ENCODE results near the gene RPL3. TPM values are rescaled to one million over a fixed set of nuclear protein-coding genes. Genes with fewer than 3 reads are reported as not detected.
A peak's percentile ranks its signal among the peaks of the same experiment; 100 is the strongest.
"Not testable (repeated sequence)": the region's sequence is repeated elsewhere in the genome, so short reads cannot be mapped to it uniquely, and the experiment has no call there.

Gene RPL3
- total RNA-seq, 8 experiments from 2014 or later = 1,236 to 3,241 (median 1,964) TPM

DNA sequence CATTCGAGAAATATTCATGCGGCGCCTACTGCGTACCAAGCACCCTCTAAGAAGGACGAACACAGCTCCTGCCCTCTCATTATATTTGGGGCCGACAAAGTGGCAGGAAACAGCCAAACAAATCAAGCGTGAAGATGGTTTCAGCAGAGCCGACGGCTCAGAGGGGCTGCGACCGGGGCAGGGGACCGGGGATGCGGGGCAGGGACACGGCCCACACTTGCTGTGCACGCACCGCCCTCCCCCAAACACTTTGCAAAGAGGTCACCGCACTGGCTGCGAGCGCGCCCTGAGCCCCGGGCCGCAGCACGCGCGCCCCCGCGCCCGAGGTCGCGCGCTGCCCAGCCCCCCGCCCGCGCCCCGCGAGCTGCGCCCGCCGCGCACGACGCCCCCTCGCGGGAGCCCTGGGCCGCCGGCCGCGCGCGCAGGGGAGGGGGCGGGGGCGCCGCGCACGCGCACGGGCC, 30.1 kb upstream of the RPL3 start:
- H3K4me1 ChIP-seq (replicated peaks in 1 of 2) = peaks cover 15 to 16% of the 10 kb centered on the region in 2 donors
- in situ Hi-C loops (cut with MboI; ENCODE audit: low pct_unique_long_range_greater_than_20kb in 2 of 9, low sequenced_read_pairs in 9 of 9, unreplicated experiment in 9 of 9) = loop anchor here in 2 of 9 experiments (25.0 kb wide), 1 partner anchor 163 kb away; the partner anchor contains the start of genes ATF4 (in 2 of the 2) and MIEF1 (in 2 of the 2)
- 7 to 40% methylated on average over 1 to 3 of the region's 57 CpGs; no CpG with 5 or more reads in 8 of the 10 experiments for WGBS, 10 experiments
- H3K27ac ChIP-seq = peak overlapping the region; percentile 65 to 68
- H3K4me3 ChIP-seq = peak overlapping the region; percentile 69 to 95 (median 89)
- ATAC-seq (replicated peaks in 6 of 8) = peak; percentile 39 to 82 (median 72)

DNA sequence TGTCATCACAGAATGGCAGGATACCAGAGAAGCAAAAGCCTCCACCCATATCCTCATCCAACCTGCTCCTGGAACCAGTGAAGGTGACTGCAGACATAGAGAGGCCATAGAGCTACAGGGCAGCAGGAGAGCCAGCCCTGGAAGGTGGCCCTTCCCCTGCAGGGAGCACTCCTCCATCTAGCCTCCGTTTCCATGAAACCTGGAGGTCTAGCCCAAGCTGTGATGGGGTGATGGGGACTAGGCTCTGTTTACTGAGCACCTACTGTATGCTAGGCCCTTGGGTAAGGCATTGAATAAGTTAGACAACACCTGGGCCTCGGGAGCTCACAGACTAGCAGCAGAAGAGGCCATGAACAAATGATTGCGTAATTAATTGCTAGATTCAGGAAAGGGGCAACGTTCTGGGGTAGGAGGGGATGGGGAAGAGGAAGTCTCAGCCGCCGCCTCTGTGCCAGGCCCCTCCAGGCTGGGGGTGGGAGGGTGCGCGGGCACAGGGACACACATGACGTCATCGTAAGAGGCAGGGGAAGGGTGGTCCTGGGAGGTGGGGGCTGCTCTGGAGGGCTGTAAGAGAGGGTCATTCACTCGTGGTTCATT, 29.6 kb upstream of the RPL3 start:
- peak in 6 of 8 experiments; percentile 15 to 48 (median 37) for ATAC-seq (replicated peaks in 6 of 8)
- peak overlapping the region; percentile 65 to 68 for H3K27ac ChIP-seq
- peaks cover 15 to 16% of the 10 kb centered on the region in 2 donors for H3K4me1 ChIP-seq (replicated peaks in 1 of 2)
- in situ Hi-C loops (cut with MboI; ENCODE audit: low pct_unique_long_range_greater_than_20kb in 2 of 9, low sequenced_read_pairs in 9 of 9, unreplicated experiment in 9 of 9) = loop anchor here in 2 of 9 experiments (25.0 kb wide), 1 partner anchor 163 kb away; the partner anchor contains the start of genes ATF4 (in 2 of the 2) and MIEF1 (in 2 of the 2)
- WGBS, 10 experiments = 12 to 100% (median 100%) methylated on average over 1 to 3 of the region's 11 CpGs; no CpG with 5 or more reads in 7 of the 10 experiments
- H3K4me3 ChIP-seq = peak overlapping the region; percentile 69 to 95 (median 89)

DNA sequence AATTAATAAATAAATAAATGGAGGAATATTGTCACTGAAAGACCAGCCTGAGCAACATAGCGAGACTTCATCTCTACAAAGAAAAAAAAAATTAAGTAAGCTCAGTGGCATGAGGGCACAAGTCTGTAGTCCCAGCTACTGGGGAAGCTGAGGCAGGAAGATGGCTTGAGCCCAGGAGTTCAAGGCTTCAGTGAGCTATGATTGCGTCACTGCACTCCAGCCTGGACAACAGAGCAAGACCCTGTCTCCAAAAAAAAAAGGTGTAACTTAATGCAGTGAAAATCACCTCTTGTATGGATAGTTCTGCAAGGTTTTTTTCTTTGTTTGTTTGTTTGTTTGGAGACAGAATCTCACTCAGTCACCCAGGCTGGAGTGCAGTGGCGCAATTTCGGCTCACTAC, 25.8 kb upstream of the RPL3 start:
- in situ Hi-C loops (cut with MboI; ENCODE audit: low pct_unique_long_range_greater_than_20kb in 2 of 9, low sequenced_read_pairs in 9 of 9, unreplicated experiment in 9 of 9) = loop anchor here in 2 of 9 experiments (25.0 kb wide), 1 partner anchor 167 kb away; the partner anchor contains the start of genes ATF4 (in 2 of the 2) and MIEF1 (in 2 of the 2)

DNA sequence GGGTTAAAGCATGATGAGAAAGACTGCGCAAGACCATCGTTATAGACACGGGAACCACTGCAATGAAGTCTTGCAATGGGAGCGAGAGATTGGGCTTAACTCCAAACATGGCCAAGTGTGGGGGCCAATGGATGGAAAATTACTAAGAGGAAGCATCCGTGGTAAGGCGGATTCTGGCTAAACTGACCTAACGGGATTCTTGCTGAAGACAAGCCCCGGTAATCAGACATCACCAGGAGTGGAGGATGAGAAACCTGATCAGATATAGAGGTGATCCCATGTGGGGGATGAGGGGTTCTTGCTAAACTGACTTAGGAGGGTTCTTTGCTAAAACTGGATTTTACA, 24.6 kb upstream of the RPL3 start:
- ATAC-seq (replicated peaks in 6 of 8) = no peak
- WGBS, 10 experiments = 38 to 86% (median 68%) methylated on average over 3 to 8 of the region's 8 CpGs; no CpG with 5 or more reads in 1 of the 10 experiments

More for the DNA sequence above, 25.8 kb upstream of the RPL3 start:
- no peak overlapping the region for H3K27ac ChIP-seq
- no peak overlapping the region for H3K4me3 ChIP-seq
- peaks cover 2% of the 10 kb centered on the region in 2 donors for H3K4me1 ChIP-seq (replicated peaks in 1 of 2)
- WGBS, 10 experiments = 82 to 100% (median 97%) methylated on average over 1 to 3 of the region's 4 CpGs; no CpG with 5 or more reads in 2 of the 10 experiments
- ATAC-seq (replicated peaks in 6 of 8) = no peak

GRCh38 chr22:39343259-39344045, 24.0 kb upstream of the RPL3 start:
- no peak overlapping the region for H3K4me3 ChIP-seq
- in situ Hi-C loops (cut with MboI; ENCODE audit: low pct_unique_long_range_greater_than_20kb in 2 of 9, low sequenced_read_pairs in 9 of 9, unreplicated experiment in 9 of 9) = loop anchor here in 2 of 9 experiments (25.0 kb wide), 1 partner anchor 169 kb away; the partner anchor contains the start of genes ATF4 (in 2 of the 2) and MIEF1 (in 2 of the 2)
- WGBS, 10 experiments = 5 to 75% (median 35%) methylated on average over 2 to 10 of the region's 15 CpGs; no CpG with 5 or more reads in 1 of the 10 experiments
- peaks cover 0 to 2% of the 10 kb centered on the region in 2 donors for H3K4me1 ChIP-seq (replicated peaks in 1 of 2)
- H3K27ac ChIP-seq = no peak overlapping the region
- peak; percentile 74 to 98 (median 91) for ATAC-seq (replicated peaks in 6 of 8)

More for the DNA sequence above, 24.6 kb upstream of the RPL3 start:
- no peak overlapping the region for H3K4me3 ChIP-seq
- H3K27ac ChIP-seq = no peak overlapping the region
- peaks cover 0 to 2% of the 10 kb centered on the region in 2 donors for H3K4me1 ChIP-seq (replicated peaks in 1 of 2)
- in situ Hi-C loops (cut with MboI; ENCODE audit: low pct_unique_long_range_greater_than_20kb in 2 of 9, low sequenced_read_pairs in 9 of 9, unreplicated experiment in 9 of 9) = loop anchor here in 2 of 9 experiments (25.0 kb wide), 1 partner anchor 168 kb away; the partner anchor contains the start of genes ATF4 (in 2 of the 2) and MIEF1 (in 2 of the 2)

- 0 to 100% (median 71%) methylated on average over 1 to 3 of the region's 3 CpGs; no CpG with 5 or more reads in 2 of the 10 experiments for WGBS, 10 experiments
- in situ Hi-C loops (cut with MboI; ENCODE audit: low pct_unique_long_range_greater_than_20kb in 2 of 9, low sequenced_read_pairs in 9 of 9, unreplicated experiment in 9 of 9) = loop anchor here in 2 of 9 experiments (25.0 kb wide), 1 partner anchor 171 kb away; the partner anchor contains the start of genes ATF4 (in 2 of the 2) and MIEF1 (in 2 of the 2)
- ATAC-seq (replicated peaks in 6 of 8) = no peak
- H3K4me1 ChIP-seq (replicated peaks in 1 of 2) = peaks cover 0 to 2% of the 10 kb centered on the region in 2 donors
- no peak overlapping the region for H3K4me3 ChIP-seq
- H3K27ac ChIP-seq = no peak overlapping the region
Measured at GRCh38 chr22:39341179-39341578, 21.8 kb upstream of the RPL3 start.

DNA sequence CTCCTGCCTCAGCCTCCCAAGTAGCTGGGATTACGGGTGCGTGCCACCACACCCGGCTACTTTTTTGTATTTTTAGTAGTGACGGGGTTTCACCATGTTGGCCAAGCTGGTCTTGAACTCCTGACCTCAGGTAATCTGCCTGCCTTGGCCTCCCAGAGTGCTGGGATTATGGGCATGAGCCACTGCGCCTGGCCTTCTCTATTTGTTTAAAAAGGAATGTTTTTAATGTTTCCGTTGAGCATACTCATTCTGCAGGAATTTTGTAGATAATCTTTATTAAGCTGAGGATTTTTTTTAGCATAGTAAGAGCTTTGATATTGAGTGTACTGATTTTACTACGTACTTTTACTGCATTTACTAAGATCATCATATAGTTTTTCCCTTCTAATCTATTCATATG, 20.4 kb upstream of the RPL3 start:
- not testable (repeated sequence) for H3K27ac ChIP-seq; H3K4me1 ChIP-seq (replicated peaks in 1 of 2); ATAC-seq (replicated peaks in 6 of 8); H3K4me3 ChIP-seq
- in situ Hi-C loops (cut with MboI; ENCODE audit: low pct_unique_long_range_greater_than_20kb in 2 of 9, low sequenced_read_pairs in 9 of 9, unreplicated experiment in 9 of 9) = loop anchor here in 2 of 9 experiments (25.0 kb wide), 1 partner anchor 173 kb away; the partner anchor contains the start of genes ATF4 (in 2 of the 2) and MIEF1 (in 2 of the 2)
- WGBS, 10 experiments = 89 to 100% (median 94%) methylated on average over 1 to 7 of the region's 7 CpGs; no CpG with 5 or more reads in 2 of the 10 experiments

- no peak overlapping the region for H3K27ac ChIP-seq
- in situ Hi-C loops (cut with MboI; ENCODE audit: low pct_unique_long_range_greater_than_20kb in 2 of 9, low sequenced_read_pairs in 9 of 9, unreplicated experiment in 9 of 9) = loop anchor here in 2 of 9 experiments (25.0 kb wide), 1 partner anchor 176 kb away; the partner anchor contains the start of genes ATF4 (in 2 of the 2) and MIEF1 (in 2 of the 2)
- no peak for ATAC-seq (replicated peaks in 6 of 8)
- H3K4me3 ChIP-seq = no peak overlapping the region
- H3K4me1 ChIP-seq (replicated peaks in 1 of 2) = peaks cover 0 to 2% of the 10 kb centered on the region in 2 donors
- 65 to 100% (median 77%) methylated on average over 2 to 5 of the region's 5 CpGs; no CpG with 5 or more reads in 1 of the 10 experiments for WGBS, 10 experiments
Measured at GRCh38 chr22:39336411-39336810, 17.0 kb upstream of the RPL3 start.

- Histone ChIP-seq H3K4me3 (no peak overlapping the region), H3K4me1 (replicated peaks in 1 of 2) (peaks cover 0 to 2% of the 10 kb centered on the region in 2 donors), H3K27ac (no peak overlapping the region)
- 28 to 100% (median 49%) methylated on average over 1 to 4 of the region's 5 CpGs; no CpG with 5 or more reads in 3 of the 10 experiments for WGBS, 10 experiments
- peak in 3 of 8 experiments; percentile 10 to 73 (median 58) for ATAC-seq (replicated peaks in 6 of 8)
- in situ Hi-C loops (cut with MboI; ENCODE audit: low pct_unique_long_range_greater_than_20kb in 2 of 9, low sequenced_read_pairs in 9 of 9, unreplicated experiment in 9 of 9) = loop anchor here in 2 of 9 experiments (25.0 kb wide), 1 partner anchor 180 kb away; the partner anchor contains the start of genes ATF4 (in 2 of the 2) and MIEF1 (in 2 of the 2)
Measured at GRCh38 chr22:39332441-39333064, 13.1 kb upstream of the RPL3 start.

- not testable (repeated sequence) for H3K27ac ChIP-seq; ATAC-seq (replicated peaks in 6 of 8); H3K4me3 ChIP-seq; H3K4me1 ChIP-seq (replicated peaks in 1 of 2)
- WGBS, 10 experiments = 100% methylated on average over 1 of the region's 1 CpG; no CpG with 5 or more reads in 8 of the 10 experiments
- in situ Hi-C loops (cut with MboI; ENCODE audit: low pct_unique_long_range_greater_than_20kb in 2 of 9, low sequenced_read_pairs in 9 of 9, unreplicated experiment in 9 of 9) = loop anchor here in 2 of 9 experiments (25.0 kb wide), 1 partner anchor 182 kb away; the partner anchor contains the start of genes ATF4 (in 2 of the 2) and MIEF1 (in 2 of the 2)
Measured at GRCh38 chr22:39330553-39330952, 11.1 kb upstream of the RPL3 start.

GRCh38 chr22:39327995-39328754, 8.8 kb upstream of the RPL3 start:
- in situ Hi-C loops (cut with MboI; ENCODE audit: low pct_unique_long_range_greater_than_20kb in 2 of 9, low sequenced_read_pairs in 9 of 9, unreplicated experiment in 9 of 9) = loop anchor here in 2 of 9 experiments (25.0 kb wide), 1 partner anchor 184 kb away; the partner anchor contains the start of genes ATF4 (in 2 of the 2) and MIEF1 (in 2 of the 2)
- H3K27ac ChIP-seq = no peak overlapping the region
- 83 to 100% (median 88%) methylated on average over 1 to 6 of the region's 18 CpGs; no CpG with 5 or more reads in 3 of the 10 experiments for WGBS, 10 experiments

More at GRCh38 chr22:39327995-39328754, 8.8 kb upstream of the RPL3 start:
- H3K4me1 ChIP-seq (replicated peaks in 1 of 2) = peaks cover 0 to 2% of the 10 kb centered on the region in 2 donors
- no peak overlapping the region for H3K4me3 ChIP-seq
- ATAC-seq (replicated peaks in 6 of 8) = peak in 5 of 8 experiments; percentile 15 to 35 (median 34)
